Gastrocnemius medialis (tissue), 4 donors: ENCODE measurements around the gene ATF5.

Source experiments
- CTCF ChIP-seq, 5 experiments: fragments of 450-650 bp in 3 of 5; fragments of 200-600 bp in 2 of 5; sonication (generic) in 2 of 5; IDR thresholded peaks in 4 of 5; conservative IDR thresholded peaks in 1 of 5; 1 replicate in 4 of 5; 2 replicates in 1 of 5; pipeline ENCODE4 v1.5.1; 2016 to 2019; ENCODE audit warnings: antibody characterized with exemption in 5 of 5, mild to moderate bottlenecking in 3 of 5, moderate library complexity in 3 of 5
- POLR2A ChIP-seq, 2 donors: fragments of 450-650 bp; IDR thresholded peaks; one replicate each; pipeline ENCODE4 v1.6.1; 2017; ENCODE audit warnings: antibody characterized with exemption in 2 of 2, mild to moderate bottlenecking in 2 of 2, moderate library complexity in 2 of 2

GRCh38 chr19:49879243-49879963, 49.6 kb upstream of the ATF5 start:
- no peak for TF ChIP-seq CTCF (IDR thresholded peaks at IDR 0.05 in 4 of 5, conservative IDR thresholded peaks at IDR 0.05 in 1 of 5)
- no peak for TF ChIP-seq POLR2A (IDR thresholded peaks at IDR 0.05)
